Mammary epithelial cell (primary cell): ENCODE data around the gene CFAP161.

Experiments
- CTCF ChIP-seq, 2 donors: IDR thresholded peaks in 1 of 2; conservative IDR thresholded peaks in 1 of 2; 2 replicates each; pipeline ENCODE4 v1.5.1; 2011 to 2012; ENCODE audit warnings: inconsistent platforms in 2 of 2, low read length in 2 of 2, mild to moderate bottlenecking in 2 of 2, control low read depth in 1 of 2, low read depth in 1 of 2; ENCODE audit not compliant: insufficient read depth in 1 of 2; ENCODE audit errors: extremely low read depth in 1 of 2
- EZH2 ChIP-seq: IDR thresholded peaks from 2 replicates; pipeline ENCODE4 v1.6.1; 2012; ENCODE audit warnings: low read length, inconsistent platforms, borderline replicate concordance

GRCh38 chr15:81117581-81117980 is 16.5 kb upstream of the CFAP161 start:
- TF ChIP-seq CTCF (conservative IDR thresholded peaks at IDR 0.05 in 1 of 2, IDR thresholded peaks at IDR 0.05 in 1 of 2; ENCODE audit: extremely low read depth in 1 of 2, insufficient read depth in 1 of 2, low read depth in 1 of 2, low read length in 2 of 2) (no peak), EZH2 (no peak)
